ENCODE data around the gene GPD1L.

The GPD1L gene

DNA sequence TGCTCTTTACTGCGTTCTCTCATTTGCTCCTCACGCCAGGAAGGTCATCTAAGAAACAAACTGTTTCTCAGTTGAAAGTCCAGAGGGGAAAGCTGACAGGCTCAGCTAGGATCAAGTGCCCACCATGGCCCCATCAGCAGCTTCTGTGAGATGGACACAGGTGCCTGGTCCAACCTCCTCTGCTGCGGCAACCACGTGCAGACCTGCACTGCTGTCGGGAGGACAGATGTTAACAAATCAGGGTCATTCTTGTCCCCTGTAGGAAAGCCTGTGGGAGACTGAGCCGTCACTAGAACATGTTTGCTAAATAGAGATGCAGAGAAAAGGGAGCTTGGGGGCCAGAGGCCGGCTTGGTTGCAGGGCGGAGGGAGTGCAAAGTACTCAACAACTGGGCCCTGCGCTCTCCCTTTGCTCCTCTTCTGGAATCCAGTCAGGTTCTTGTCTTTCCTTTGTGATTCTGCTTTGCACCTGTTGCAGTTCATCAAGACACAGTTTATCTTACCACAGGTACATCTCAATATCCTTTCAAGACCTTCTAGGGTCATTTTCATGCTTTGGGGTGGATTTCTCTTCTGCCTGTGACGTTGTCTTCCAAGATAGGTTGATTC is 20.9 kb downstream of the GPD1L start:
- H3K27ac ChIP-seq = no peak overlapping the region
- TF ChIP-seq, protein P1, sequence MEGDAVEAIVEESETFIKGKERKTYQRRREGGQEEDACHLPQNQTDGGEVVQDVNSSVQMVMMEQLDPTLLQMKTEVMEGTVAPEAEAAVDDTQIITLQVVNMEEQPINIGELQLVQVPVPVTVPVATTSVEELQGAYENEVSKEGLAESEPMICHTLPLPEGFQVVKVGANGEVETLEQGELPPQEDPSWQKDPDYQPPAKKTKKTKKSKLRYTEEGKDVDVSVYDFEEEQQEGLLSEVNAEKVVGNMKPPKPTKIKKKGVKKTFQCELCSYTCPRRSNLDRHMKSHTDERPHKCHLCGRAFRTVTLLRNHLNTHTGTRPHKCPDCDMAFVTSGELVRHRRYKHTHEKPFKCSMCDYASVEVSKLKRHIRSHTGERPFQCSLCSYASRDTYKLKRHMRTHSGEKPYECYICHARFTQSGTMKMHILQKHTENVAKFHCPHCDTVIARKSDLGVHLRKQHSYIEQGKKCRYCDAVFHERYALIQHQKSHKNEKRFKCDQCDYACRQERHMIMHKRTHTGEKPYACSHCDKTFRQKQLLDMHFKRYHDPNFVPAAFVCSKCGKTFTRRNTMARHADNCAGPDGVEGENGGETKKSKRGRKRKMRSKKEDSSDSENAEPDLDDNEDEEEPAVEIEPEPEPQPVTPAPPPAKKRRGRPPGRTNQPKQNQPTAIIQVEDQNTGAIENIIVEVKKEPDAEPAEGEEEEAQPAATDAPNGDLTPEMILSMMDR (conservative IDR thresholded peaks at IDR 0.05) = no peak

DNA sequence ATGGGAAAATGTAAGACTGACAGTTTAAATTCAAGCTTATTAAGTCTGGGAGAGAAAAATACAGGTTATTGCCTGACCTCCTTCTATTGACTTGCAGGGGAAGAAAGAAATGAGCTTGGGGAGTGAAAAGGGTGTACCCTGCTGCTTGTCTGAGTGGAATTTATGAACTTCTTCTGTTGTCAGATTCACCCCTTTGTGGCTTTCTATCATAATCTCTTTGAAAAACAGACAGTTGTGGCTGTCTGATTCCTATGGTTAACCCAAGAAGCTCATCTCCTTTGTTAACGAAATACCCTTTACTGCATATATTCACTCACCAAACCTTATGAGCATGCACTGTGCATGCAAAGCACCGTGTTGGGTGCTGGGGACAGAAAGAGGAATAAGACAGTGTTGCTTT is 22.5 kb downstream of the GPD1L start:
- TF ChIP-seq, protein P1 (conservative IDR thresholded peaks at IDR 0.05) = no peak

DNA sequence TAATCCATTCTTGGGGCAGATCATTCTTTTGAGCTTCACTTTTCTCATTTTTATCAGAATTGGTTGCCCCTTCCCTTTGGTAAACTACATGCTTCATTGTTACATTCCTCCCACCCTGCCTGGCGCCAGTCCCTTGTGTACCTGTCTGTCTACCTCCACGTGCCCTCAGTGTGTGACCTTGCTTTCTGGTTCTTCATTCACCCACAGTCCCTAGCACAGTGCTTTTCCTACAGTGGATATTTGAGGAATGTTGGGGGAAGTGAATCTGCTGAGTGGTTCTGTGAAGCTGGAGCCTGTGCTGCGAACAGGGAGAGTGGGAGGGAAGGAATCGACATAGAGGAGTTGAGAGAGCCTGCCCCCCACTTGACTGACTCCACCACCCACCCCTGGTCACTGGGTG is 23.4 kb downstream of the GPD1L start:
- no peak overlapping the region; the same call in 1 of the 2 replicates for H3K27ac ChIP-seq
- TF ChIP-seq, protein P1 (conservative IDR thresholded peaks at IDR 0.05) = no peak

More for the DNA sequence above, 22.5 kb downstream of the GPD1L start:
- H3K27ac ChIP-seq = no peak overlapping the region

DNA sequence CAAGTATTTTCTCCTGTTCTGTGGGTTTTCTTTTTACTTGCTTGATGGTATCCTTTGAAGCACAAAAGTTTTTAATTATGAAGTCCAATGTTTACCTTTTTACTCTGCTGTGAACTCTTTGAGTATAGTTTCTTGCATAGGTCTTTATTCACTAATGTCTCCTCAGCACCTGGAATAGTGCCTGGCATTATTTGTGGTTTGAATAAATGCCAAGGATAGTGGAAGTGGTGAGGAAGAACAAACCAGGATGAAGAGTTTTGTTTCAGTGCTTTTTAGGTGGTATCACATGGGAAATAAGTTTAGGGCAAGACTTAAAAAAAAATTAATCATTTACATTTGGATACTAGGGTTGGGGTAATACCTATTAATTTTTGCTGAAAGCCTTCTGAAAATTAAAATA is 25.7 kb downstream of the GPD1L start:
- TF ChIP-seq, protein P1 (conservative IDR thresholded peaks at IDR 0.05) = no peak
- peak overlapping the region; percentile 63 for H3K27ac ChIP-seq

DNA sequence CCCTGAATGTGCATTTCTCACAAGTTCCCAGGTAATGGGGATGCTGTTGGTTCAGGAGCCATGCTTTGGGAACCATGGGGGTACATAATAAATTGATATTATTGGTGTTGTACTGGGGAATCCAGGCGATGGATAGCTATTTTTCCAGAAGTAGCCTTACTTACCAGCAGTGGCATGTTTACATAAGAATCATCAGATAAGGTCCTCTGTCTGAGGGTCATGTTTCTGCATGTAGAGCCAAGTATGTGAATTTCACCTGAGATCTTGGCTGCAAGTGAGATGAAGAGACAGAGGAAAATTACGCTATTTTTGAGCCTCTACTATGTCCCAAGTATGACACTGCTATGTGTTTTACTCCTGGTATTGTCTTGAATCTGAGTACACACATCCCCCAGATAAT is 26.3 kb downstream of the GPD1L start:
- TF ChIP-seq, protein P1 (conservative IDR thresholded peaks at IDR 0.05) = no peak

DNA sequence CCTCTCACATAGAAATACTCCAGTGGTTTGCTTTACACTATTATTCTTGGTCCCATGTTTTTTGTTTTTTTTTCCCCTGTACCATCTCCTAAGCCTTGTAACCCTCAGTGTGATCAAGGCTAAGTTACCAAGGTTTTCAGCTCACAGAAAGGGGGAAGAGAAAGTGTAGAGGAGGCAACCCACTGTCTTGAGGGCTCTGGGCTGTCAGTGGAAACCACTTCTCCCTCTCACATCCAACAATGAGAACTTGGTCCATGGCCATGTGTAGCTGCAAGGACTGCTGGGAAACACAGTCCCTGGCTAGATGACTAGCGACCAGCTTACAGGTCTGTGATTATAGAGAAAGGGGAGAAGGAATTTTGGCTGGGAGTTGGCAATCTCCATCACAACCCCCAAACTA is 30.3 kb downstream of the GPD1L start:
- H3K27ac ChIP-seq = no peak overlapping the region
- TF ChIP-seq, protein P1 (conservative IDR thresholded peaks at IDR 0.05) = no peak

More for the DNA sequence above, 26.3 kb downstream of the GPD1L start:
- peak overlapping the region; percentile 63 for H3K27ac ChIP-seq

DNA sequence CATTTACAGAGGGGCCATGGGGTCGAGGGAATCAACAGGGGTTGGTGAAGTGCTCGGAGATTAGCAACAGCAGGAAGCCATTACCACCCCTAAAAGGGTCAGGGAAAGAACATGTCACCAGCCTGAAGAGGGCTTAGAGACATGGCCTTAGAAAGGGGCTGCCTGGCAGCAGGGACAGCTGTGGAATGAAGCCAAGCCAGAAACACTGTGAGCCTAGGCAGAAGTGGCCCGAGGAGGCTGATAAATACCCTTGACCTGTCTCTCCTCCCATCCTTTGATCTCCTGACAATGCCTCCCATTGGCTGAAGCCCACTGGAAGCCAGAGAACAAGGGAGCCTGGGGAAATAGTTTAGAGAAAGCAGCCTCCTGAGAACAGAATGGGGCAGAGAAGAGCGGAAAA is 31.4 kb downstream of the GPD1L start:
- no peak overlapping the region for H3K27ac ChIP-seq
- TF ChIP-seq, protein P1 (conservative IDR thresholded peaks at IDR 0.05) = no peak
